ENCODE results near the gene PER3.

DNA sequence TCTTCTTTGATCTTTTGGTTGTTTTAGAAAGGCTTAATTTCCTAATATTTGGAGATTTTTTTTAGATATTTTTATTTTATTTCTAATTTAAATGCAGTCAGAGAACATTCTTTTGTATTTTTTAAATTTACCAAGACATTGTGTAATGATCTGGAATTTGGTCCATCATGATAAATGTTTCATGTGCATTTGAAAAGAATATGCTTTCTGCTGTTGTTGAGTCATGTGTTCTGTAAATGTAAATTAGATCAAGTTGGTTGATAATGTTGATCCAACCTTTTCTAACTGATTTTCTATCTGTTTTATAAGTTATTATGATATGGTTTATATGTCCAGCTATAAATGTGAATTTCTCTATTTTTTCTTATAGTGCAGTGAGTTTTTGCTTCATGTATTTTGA, 48.9 kb downstream of the PER3 start:
- no peak for TF ChIP-seq CTCF (IDR thresholded peaks at IDR 0.05)
- TF ChIP-seq POLR2A (IDR thresholded peaks at IDR 0.05), result no peak

Data from right lobe of liver (tissue), 4 donors.